C4-2B (cell line): Measurements from ENCODE around the gene LRRC37B.
"Not testable (repeated sequence)": the region's sequence is repeated elsewhere in the genome, so short reads cannot be mapped to it uniquely, and the experiment has no call there.

ENCODE experiments used
- ZFX ChIP-seq: fragments of 450-650 bp; IDR thresholded peaks from 2 replicates; pipeline ENCODE4 v1.6.1; 2017
- TF ChIP-seq, protein P1 (sequence below): fragments of 450-650 bp; conservative IDR thresholded peaks from 2 replicates; pipeline ENCODE4 v1.5.1; 2017; ENCODE audit warnings: mild to moderate bottlenecking

DNA sequence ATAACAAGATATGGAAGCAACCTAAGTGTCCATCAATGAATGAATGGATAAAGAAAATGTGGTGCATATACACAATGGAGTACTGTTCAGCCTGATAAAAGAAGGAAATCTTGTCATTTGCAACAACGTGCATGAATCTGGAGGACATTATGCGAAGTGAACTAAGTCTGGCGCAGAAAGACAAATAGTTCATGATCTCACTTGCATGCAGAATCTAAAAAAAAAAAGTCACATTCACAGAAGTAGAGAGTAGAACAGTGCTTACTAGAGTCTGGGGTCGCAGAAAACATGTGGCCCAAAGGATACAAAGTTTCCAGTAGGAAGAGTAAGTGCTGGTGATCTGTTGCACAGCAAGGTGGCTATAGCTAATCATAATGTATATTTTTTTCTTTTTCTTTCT is 65.9 kb downstream of the LRRC37B start:
- TF ChIP-seq, protein P1, sequence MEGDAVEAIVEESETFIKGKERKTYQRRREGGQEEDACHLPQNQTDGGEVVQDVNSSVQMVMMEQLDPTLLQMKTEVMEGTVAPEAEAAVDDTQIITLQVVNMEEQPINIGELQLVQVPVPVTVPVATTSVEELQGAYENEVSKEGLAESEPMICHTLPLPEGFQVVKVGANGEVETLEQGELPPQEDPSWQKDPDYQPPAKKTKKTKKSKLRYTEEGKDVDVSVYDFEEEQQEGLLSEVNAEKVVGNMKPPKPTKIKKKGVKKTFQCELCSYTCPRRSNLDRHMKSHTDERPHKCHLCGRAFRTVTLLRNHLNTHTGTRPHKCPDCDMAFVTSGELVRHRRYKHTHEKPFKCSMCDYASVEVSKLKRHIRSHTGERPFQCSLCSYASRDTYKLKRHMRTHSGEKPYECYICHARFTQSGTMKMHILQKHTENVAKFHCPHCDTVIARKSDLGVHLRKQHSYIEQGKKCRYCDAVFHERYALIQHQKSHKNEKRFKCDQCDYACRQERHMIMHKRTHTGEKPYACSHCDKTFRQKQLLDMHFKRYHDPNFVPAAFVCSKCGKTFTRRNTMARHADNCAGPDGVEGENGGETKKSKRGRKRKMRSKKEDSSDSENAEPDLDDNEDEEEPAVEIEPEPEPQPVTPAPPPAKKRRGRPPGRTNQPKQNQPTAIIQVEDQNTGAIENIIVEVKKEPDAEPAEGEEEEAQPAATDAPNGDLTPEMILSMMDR, result not testable (repeated sequence)
- TF ChIP-seq ZFX, result not testable (repeated sequence)
